Transverse colon (tissue), 4 donors: ENCODE results near the gene SRGAP1.

Experiments used
- CTCF ChIP-seq, 5 experiments: fragments of 200-600 bp in 3 of 5; fragments of 450-650 bp in 2 of 5; sonication (generic) in 3 of 5; IDR thresholded peaks; 1 replicate in 2 of 5; 2 replicates in 3 of 5; pipeline ENCODE4 v1.5.1; 2016 to 2017; ENCODE audit warnings: antibody characterized with exemption in 5 of 5, inconsistent platforms in 3 of 5, mild to moderate bottlenecking in 2 of 5, moderate library complexity in 1 of 5
- POLR2A ChIP-seq: fragments of 450-650 bp; IDR thresholded peaks from one replicate; pipeline ENCODE4 v1.6.1; 2016; ENCODE audit warnings: antibody characterized with exemption, mild to moderate bottlenecking, moderate library complexity
- POLR2AphosphoS5 ChIP-seq, 3 donors: sonication (generic); formaldehyde crosslinking; IDR thresholded peaks; one replicate each; pipeline ENCODE4 v1.6.1; 2016; ENCODE audit warnings: antibody characterized with exemption in 3 of 3

- no peak for TF ChIP-seq CTCF (IDR thresholded peaks at IDR 0.05)
- no peak for TF ChIP-seq POLR2A
- TF ChIP-seq POLR2AphosphoS5 (IDR thresholded peaks at IDR 0.05), result no peak
Measured at GRCh38 chr12:63880742-63881263, 36.3 kb downstream of the SRGAP1 start.
